NCI-H460 (cell line): ENCODE data around the gene GGN. TPM values are rescaled to one million over a fixed set of nuclear protein-coding genes. Genes with fewer than 3 reads are reported as not detected.
"Not testable (repeated sequence)": the region's sequence is repeated elsewhere in the genome, so short reads cannot be mapped to it uniquely, and the experiment has no call there.

Source experiments
- DNase-seq: peaks from one replicate; pipeline ENCODE4 v3.0.0-alpha.2; 2016; ENCODE audit warnings: low read depth; ENCODE audit errors: extremely low read depth
- polyA plus RNA-seq: library from polyadenylated mRNA; depleted of rRNA; stranded (reverse); fragments of >200 nt; gene quantifications from 2 replicates; pipeline ENCODE4 v1.2.3, GENCODE V29; 2014; cell fraction: nucleus; rRNA removed
- total RNA-seq: library from RNA; depleted of rRNA; stranded (reverse); fragments of >200 nt; shearing (Covaris generic); gene quantifications from 2 replicates; pipeline ENCODE4 v1.2.3, GENCODE V29; 2014; rRNA removed

GGN gene, protein sequence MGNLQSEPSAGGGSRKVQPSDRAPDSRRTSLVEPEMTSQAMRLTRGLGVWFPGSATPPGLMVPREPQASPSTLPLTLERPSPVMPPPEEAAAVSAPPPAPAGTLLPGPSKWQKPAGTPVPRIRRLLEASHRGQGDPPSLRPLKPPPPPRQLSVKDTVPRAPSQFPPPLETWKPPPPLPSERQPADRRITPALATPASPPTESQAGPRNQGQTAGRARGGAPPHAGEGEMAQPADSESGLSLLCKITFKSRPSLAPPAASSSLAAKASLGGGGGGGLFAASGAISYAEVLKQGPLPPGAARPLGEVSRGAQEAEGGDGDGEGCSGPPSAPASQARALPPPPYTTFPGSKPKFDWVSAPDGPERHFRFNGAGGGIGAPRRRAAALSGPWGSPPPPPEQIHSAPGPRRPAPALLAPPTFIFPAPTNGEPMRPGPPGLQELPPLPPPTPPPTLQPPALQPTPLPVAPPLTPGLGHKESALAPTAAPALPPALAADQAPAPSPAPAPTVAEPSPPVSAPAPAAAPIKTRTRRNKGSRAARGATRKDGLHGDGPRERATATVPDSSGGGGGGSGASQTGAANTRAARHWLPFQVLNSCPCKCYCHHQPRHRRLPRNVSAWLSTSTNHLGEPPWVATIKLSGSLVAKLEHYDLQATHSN
- total RNA-seq = 0.17 TPM in 1 of 2 replicates, not detected in the other
- not detected in 2 replicates for polyA plus RNA-seq

DNA sequence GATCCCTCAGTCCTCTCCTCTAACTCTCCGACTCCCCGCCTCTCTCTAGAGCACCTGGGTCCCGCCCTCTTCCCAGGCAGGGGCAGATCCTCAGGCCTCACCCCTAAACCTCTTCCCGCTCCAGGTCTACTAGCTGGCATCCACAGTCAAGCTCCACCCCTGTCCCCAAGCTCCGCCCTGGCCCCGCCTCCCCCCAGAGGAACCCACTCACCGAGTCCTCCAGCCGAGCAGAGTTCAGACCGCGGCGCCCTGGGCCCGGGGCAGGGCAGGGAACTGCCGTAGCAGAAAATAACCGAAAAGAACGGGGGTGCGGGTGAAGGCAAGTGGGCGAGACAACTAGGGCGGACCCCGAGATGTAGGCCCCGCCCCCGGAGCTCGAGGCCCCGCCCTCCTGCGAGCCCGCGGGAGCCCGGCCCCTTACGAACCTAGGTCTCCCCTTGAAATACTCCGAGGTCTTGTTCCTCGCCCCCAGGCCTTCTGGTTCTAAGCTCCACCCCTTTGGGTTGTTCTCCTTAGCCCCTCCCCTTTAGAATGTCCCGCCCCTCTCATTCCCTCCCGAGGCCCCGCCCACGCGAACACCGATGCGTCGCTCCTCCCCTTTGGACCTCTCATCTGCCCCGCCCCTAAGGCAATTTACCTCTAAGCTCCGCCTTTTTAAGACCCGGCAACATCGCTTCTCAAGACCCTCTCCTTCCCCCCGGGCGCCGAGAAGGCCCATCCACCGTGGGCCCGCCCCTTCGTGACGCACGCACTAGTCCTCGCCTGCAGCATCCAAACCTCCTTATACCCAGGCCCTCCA is at the start of gene GGN:
TSS of gene GGN (minus strand) at position 485 of the 799 bp plus-strand sequence. CDS start 773 bp downstream, outside the sequence.
- peak; percentile 69 for DNase-seq

DNA sequence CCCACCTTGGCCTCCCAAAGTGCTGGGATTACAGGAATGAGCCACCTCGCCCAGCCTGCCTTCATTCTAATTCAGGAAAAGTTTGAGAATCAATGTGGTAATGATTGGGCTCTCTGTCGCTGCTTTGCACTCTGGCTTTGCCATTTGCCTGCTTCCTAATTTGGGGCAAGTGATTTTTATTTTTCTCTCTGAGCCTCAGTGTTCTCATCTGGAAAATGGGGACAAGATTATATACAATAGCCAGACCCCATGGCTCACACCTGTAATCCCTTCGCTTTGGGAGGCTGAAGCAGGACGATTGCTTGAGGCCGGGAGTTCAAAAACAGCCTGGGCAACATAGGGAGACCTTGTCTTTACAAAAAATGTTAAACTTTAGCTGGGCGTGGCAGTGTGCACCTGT is 49.5 kb upstream of the GGN start:
- no peak for DNase-seq

DNA sequence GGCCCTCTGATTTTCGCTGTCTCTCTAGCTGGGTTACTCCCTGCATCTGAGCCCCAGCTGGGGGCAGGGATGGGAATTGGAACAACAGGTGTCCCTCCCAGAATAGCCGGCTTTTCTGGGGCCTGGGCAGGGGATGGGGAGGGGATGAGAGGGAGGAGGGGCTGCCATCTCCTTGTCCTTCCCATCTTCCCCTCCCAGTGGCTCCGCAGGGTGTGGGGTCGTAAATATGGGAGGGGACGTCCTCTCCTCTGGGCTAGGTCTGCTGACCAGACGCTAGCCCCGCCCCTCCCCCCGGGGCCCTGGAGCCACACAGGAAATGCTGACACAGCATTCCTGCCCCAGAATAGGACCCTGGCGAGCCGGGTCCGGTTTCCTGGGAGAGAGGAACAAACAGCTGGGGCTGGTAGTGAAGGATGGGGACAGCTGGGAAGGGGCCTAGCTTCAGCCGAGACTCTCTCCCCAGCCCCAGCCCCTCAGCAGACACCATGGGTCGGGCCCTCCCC is 46.8 kb upstream of the GGN start:
- DNase-seq = no peak

DNA sequence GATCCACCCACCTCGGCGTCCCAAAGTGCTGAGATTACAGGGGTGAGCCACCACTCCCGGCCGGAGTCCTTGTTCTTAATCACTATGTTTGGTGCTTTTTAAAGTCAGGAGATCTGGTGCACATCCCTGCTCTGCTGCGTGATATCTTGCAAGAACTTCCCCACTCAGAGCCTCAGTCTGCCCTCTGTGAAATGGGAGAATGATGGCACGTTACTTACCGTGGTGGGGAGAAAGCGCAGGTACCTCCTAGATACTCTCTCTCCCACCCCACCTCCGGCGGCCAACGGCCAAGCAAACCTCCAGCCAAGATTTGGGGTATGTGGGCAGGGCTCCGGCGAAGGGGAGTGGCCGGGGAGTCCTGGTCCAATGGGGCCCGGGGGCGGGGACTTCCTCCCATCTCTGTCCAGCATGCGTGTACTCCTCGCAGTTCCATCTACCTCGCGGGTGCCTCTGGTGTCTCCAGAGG is 45.5 kb upstream of the GGN start, which contains the start of gene RYR1:
TSS of gene RYR1 (plus strand) at position 424 of the 466 bp plus-strand sequence. CDS start 139 bp downstream, outside the sequence.
- DNase-seq = no peak

DNA sequence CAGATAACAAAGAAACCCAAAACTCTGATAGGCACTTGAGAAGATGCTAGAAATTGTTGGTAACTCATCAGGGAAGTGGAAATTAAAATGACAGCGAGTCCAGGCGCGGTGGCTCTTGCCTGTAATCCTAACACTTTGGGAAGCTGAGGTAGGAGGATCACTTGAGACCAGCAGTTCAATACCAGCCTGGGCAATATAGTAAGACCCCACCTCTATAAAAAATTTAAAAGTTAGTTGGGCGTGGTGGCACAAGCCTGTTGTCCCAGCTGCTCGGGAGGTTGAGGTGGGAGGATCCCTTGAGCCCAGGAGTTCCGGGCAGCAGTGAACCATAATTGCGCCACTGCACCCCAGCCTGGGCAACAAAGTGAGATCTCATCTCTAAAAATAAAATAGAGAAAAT is 43.1 kb upstream of the GGN start:
- DNase-seq = no peak

DNA sequence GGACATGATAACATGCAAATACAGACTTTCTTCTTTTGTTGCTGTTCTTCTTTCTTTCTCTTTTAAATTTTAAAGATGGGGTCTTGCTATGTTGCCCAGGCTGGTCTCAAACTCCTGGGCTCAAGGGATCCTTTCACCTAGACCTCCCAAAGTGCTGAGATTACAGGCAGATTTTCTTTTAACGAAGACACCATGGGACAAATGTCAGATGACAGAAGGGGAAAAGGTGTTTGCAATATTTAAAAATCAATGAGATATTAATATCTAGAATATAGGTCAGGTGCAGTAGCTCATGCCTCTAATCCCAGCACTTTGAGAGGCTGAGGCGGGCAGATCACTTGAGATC is 42.0 kb upstream of the GGN start:
- DNase-seq = no peak

DNA sequence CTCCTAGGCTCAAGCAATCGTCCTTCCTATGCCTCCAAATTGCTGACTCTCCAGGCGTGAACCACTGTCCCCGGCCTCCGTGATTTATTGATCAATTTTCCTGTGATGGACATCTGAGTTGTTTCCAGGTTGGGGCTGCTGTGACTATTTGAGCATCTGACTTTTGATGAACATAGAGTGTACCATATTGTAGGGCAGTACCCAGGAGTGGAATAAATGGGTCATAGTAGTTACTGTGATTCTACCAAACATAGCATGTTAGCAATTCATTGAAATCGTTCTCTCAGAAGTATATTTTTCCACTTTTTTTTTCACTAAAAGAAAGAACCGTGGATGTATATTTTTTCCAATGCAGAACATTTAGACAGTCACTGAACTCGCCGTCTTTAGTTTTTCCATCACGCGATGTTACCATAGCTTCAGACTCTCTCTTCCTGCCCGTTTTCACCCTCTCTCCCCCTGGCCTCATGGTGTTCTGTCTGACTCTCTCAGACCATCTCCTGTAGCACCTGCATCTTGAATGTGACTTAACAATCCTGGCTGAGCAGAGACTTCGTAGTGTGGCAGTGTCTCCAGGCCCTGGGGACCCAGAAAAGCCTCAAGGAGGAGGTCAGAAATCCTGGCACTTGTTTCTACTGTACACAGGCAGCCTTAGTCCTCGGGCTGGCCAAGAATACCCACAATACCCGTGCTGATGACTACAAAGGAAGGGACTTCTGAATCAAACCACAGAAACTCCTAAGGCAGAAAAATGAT is 41.4 kb upstream of the GGN start:
- DNase-seq = no peak

DNA sequence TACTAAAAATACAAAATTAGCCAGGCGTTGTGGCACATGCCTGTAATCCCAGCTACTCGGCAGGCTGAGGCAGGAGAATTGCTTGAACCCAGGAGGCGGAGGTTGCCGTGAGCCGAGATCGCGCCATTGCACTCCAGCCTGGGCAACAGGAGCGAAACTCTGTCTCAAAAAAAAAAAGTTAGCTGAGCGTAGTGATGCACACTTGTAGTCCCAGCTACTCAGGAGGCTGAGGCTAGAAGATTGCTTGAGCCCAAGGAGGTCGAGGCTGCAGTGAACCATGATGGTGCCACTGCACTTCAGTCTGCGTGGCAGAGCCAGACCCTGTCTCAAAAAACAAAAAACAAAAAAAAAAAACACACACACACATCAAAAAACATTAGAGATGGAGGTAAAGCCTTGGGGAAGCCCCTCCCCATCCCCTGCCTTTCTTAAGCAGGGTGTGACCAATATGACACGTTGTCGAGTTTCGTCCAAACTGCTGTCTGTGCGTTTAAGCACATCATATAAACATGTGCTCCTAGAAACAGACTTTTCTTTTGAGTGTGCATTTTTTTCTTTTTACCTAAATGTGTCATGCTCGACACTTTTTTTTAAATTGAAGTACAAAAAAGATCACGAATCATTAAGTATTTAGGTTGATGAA is 39.3 kb upstream of the GGN start:
- not testable (repeated sequence) for DNase-seq

DNA sequence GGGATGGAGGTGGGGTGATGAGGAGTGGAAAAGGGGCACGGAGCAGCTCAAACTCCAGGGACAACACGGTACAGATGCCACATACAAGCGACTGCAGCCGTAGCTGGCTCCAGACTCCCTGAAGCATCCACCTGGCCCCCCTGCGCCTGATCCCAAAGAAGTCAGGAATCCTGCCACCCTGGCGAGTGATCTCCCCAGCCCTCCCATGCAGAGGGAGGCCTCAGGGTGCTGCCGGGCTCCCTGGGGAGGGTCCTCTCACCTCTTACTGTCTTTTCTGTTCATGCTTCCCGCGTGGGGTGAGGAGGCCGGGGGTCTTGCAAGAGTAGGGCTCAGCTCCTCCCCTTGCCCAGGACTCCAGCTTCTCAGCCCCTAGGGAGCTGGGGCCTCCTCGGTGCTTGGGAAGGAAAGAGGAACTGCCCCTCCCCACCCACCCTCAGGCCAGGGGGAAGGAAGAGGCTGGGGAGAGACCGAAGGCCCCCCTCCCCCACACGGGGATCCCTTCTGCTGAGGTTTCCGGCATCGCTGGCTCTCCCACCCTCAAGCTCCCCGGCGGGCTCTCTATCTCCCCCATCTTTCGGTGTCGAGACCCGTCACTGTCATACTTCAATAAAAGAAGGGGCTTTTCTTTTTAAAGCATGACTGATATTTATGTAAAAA is 38.1 kb upstream of the GGN start, which contains the start of gene RASGRP4:
TSS of gene RASGRP4 (minus strand) at position 410 of the 657 bp plus-strand sequence. CDS start at position 282, 128 bp downstream.
- DNase-seq = no peak

DNA sequence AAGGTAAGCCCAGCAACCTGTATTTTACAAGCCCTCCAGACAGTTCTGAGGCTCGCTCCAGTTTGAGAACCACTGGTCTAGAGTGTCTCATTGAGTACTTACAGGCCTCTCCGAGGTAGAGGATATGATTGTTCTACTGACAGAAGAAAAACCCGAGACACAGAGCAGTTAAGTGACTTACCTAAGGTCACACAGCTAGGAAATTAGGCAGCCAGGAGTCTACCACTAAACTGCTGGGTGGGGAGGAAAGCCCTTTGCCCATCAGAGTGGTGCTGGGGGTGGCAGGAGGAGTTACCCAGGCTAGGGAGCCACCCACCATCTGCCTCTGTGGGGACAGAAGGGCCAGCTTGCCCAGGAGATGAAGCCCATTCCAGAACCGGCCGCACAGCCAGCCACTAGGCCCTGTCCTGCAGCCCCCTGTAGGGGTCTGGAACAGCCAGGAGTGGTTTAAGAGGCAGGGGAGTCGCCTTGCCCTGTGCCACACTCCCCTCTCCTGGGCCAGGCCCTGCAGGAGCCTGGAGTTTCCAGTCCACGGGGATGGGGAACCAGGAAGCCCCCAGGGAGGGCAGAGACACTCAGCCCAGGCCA is 37.5 kb upstream of the GGN start:
- no peak for DNase-seq

DNA sequence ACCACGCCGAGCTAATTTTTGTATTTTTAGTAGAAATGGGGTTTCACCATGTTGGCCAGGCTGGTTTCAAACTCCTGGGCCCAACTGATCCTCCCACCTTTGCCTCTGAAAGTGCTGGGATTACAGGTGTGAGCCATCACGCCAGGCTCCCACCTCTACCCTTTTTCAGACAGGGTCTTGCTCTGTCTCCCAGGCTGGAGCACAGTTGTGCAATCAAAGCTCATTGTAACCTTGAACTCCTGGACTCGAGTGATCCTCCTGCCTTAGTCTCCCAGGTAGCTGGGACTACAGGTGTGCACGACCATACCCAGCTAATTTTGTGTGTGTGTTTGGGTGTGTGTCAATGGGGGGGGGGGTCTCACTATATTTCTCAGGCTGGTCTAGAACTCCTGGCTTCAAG is 36.4 kb upstream of the GGN start:
- no peak for DNase-seq

DNA sequence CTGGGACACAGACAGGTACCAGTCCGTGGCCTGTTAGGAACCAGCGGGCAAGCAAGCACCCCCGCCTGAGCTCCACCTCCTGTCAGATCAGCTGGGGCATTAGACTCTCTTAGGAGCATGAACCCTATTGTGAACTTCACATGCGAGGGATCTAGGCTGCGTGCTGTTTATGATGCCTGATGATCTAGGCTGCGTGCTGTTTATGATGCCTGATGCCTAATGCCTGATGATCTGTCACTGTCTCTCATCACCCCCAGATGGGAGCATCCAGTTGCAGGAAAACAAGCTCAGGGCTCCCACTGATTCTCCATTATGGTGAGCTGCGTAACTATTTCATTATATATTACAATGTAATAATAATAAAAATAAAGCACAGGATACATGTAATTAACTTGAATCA is 34.6 kb upstream of the GGN start:
- DNase-seq = no peak

DNA sequence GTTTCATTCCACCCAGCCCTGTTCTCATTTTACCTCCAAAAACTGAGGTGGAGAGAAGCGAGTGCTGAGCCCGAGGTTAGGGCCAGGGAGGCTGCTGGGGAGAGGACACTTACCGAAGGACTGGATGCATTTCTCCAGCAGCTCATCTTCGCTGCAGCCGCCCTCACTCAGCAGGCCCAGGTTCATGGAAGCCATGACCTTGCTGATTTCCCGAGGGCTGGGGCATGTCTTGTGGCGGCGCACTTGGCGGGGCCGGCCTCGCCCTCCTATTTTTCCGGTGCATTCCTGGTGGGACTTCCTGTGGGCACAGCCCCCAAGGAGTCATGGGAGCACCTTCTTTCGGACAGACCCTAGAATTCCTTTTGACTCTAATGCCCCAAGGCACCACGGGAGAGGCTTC is 34.0 kb upstream of the GGN start:
- no peak for DNase-seq

DNA sequence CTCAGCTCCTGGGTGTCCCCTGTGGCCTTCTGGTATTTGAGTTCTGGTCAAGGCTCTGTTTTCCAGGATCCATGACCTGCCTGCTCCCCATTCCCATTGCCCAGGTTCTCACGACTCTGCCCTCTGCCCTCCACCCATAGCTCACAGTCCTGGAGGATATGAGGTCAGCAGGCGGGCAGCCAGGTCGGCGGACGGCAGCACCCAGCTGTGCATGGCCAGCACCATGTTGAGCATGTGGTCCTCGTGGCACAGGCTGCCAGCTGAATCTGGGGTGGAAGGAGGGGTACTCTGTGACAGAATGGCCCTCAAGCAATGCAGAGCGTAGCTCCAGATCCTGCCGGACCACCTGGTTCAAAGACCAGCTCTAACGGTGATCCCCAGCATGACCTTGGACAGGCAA is 33.1 kb upstream of the GGN start:
- no peak for DNase-seq

DNA sequence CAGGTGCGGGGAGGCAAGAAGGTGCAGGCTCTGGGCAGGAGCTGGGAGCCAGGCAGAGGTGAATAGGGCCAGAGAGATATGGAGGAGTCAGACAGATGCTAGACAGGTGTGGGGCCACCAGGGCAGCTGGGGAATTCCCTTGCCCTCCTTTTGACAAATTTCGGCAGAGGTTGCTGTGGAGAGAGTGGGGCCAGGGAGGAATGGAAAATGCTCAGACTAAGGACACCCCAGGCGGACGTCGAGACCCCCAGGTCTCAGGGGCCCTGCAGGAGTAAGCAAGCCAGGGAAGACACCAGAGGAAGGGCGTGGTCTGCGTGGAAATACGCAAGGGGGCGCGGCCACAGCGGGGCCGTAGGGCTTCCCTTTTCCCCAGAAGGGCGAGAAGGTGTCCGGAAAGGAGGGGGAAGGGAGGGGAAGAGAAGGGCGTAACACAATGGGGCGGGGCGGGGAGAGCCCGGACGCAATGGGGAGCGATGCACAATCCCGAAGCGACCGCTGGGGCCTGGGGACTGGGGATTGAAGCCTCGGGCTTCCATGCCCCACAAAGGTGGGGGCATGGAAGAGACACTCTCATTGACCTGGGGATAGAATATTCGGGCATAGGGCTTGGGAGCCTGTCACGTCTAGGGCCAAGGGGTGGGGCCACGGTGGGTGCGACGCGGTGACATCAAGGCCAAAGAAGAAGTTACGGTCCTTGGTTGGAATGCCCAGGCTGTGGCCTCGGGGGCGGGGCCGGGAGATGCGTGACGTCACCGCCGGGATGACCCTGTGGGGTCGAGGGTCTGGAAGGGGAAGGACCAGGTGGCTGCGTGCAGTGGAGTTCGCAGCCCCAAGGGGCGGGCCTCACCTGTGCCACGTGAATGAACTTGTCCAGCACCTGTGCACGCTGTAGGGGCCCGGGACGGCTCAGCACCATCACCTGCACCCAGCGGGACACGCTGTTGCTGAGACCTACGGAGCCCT is 30.0 kb upstream of the GGN start:
- peak; percentile 39 for DNase-seq

DNA sequence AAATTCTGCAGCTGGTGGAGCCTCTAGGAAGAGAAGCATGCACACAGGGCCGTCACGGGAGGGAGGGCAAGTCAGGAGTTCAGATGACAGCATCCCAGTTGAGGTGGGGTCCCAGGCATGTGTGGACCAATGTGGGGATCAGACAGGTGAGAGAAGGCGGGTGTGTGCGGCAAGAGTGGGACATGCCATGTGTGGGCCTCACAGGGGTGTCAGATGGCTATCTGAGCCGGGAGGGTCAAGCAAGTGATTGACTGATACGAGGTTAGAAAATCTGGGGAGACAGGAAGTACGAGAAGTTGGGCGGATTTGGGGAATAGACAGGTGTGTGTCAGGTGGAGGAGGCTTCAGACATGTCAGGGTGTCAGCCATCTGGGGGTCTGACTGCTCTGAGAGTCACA is 29.3 kb upstream of the GGN start:
- no peak for DNase-seq

DNA sequence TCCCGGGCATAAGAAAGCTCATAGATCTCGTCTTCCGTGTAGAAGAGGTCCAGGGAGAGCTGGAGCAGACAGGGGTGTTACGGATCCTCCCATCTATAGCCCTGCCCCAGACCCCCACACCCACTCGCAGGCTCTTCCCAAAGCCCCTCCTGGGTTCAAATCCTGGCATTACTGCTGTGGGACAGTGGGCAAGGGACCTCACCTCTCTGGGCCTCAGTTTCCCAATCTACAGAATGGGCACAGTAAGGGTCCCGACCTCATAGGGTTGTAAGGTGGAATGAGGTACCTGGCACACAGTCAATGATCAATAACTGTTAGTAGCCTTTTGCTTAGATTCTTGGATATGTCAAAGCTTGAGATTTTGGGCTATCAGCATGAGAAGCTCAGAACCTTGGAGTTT is 25.6 kb upstream of the GGN start:
- no peak for DNase-seq
